HepG2 (cell line): ENCODE measurements around the gene CACHD1. TPM values are rescaled to one million over a fixed set of nuclear protein-coding genes. Genes with fewer than 3 reads are reported as not detected.

Experiments used
- ATAC-seq: fragments of 200-7000 bp; cut with Tn5 transposase; 3 replicates; pipeline ENCODE4 v1.9.1; 2020; ENCODE audit warnings: mild to moderate bottlenecking, moderate library complexity
- BruUV-seq: library from RNA; stranded (reverse); fragments of 400-500 nt; replicated peaks from 2 replicates; lab custom pipeline; 2021; lab: Mats Ljungman, UMichigan
- CTCF ChIA-PET: fragments of 300-600 bp; formaldehyde crosslinking; extraction: SDS; loops from one replicate; lab custom pipeline; 2021; ENCODE audit warnings: low total read pairs, inconsistent platforms, low intra/inter-chr PET ratio; lab: Yijun Ruan, JAX
- POLR2A ChIA-PET: fragments of 350-600 bp; sonication (Branson Sonifier 250); formaldehyde crosslinking; loops from one replicate; lab custom pipeline; 2020; ENCODE audit warnings: antibody characterized with exemption, inconsistent platforms; lab: Yijun Ruan, JAX
- DNase-seq: peaks from one replicate; pipeline ENCODE4 v3.0.0-alpha.2; 2015; ENCODE audit warnings: low spot score
- FAIRE-seq: peaks from 3 replicates; lab custom pipeline; 2011; peaks lifted over from hg19 to GRCh38; lab: Jason Lieb, UNC
- H2AFZ ChIP-seq: one replicate; pipeline ENCODE4 v1.6.1; 2011; ENCODE audit warnings: low read length, inconsistent platforms
- H3K27ac ChIP-seq: fragments of 300-600 bp; 3 replicates; pipeline ENCODE4 v1.8.0; 2011; ENCODE audit warnings: mixed run types, mild to moderate bottlenecking, mixed read lengths, low read length, inconsistent platforms; ENCODE audit not compliant: insufficient read depth; ENCODE audit errors: extremely low read length
- H3K27me3 ChIP-seq, 2 experiments: fragments of 200-600 bp in 1 of 2; 2 replicates in 1 of 2; 3 replicates in 1 of 2; pipeline versions ENCODE4 v1.6.0 to v1.8.0; 2011; ENCODE audit warnings: low read length in 2 of 2, mild to moderate bottlenecking in 2 of 2, moderate library complexity in 2 of 2, inconsistent platforms in 1 of 2; ENCODE audit not compliant: insufficient read depth in 2 of 2, control insufficient read depth in 1 of 2
- H3K36me3 ChIP-seq, 2 experiments: fragments of 200-600 bp in 1 of 2; replicated peaks in 1 of 2; 2 replicates in 1 of 2; 3 replicates in 1 of 2; pipeline versions ENCODE4 v1.5.1 to v1.8.0; 2011; ENCODE audit warnings: low read length in 2 of 2, inconsistent platforms in 1 of 2; ENCODE audit not compliant: insufficient read depth in 2 of 2, control insufficient read depth in 1 of 2
- H3K4me1 ChIP-seq: 2 replicates; pipeline ENCODE4 v1.5.1; 2012; ENCODE audit warnings: low read length, inconsistent platforms; ENCODE audit not compliant: insufficient read depth
- H3K4me2 ChIP-seq: 2 replicates; pipeline ENCODE4 v1.6.0; 2011; ENCODE audit warnings: low read depth, low read length, inconsistent platforms
- H3K4me3 ChIP-seq, 3 experiments: fragments of 200-600 bp in 1 of 3; sonication (generic), shearing (Covaris generic) in 1 of 3; replicated peaks in 1 of 3; 2 replicates each; pipeline ENCODE4 v1.5.1; 2011 to 2016; ENCODE audit warnings: low read length in 3 of 3, inconsistent platforms in 2 of 3, low read depth in 2 of 3, mild to moderate bottlenecking in 2 of 3, control low read depth in 1 of 3, mixed read lengths in 1 of 3; ENCODE audit not compliant: insufficient read depth in 1 of 3
- H3K79me2 ChIP-seq: one replicate; pipeline ENCODE4 v1.6.1; 2011; ENCODE audit warnings: low read length, inconsistent platforms; ENCODE audit not compliant: insufficient read depth
- H3K9ac ChIP-seq: 2 replicates; pipeline ENCODE4 v1.6.0; 2011; ENCODE audit warnings: mild to moderate bottlenecking, low read depth, low read length, inconsistent platforms; ENCODE audit not compliant: insufficient read depth
- H3K9me3 ChIP-seq: 2 replicates; pipeline ENCODE4 v1.5.1; 2012; ENCODE audit warnings: mild to moderate bottlenecking, low read length
- H4K20me1 ChIP-seq: 2 replicates; pipeline ENCODE4 v1.6.0; 2011; ENCODE audit warnings: inconsistent platforms, mild to moderate bottlenecking, low read length, moderate library complexity; ENCODE audit not compliant: insufficient read depth
- ELF4 ChIP-seq: sonication (generic); formaldehyde crosslinking; IDR thresholded peaks from 2 replicates; pipeline ENCODE4 v1.5.0; 2020; ENCODE audit warnings: missing genetic modification reagents, mild to moderate bottlenecking, moderate library complexity, borderline replicate concordance
- FLYWCH1 ChIP-seq: sonication (generic); formaldehyde crosslinking; IDR thresholded peaks from 2 replicates; pipeline ENCODE4 v1.8.1; 2023; ENCODE audit warnings: mild to moderate bottlenecking, missing genetic modification reagents
- HNRNPK ChIP-seq: fragments of 200-400 bp; formaldehyde crosslinking; IDR thresholded peaks from 2 replicates; pipeline ENCODE4 v1.6.1; 2018; ENCODE audit warnings: low read length, low read depth, moderate library complexity, mild to moderate bottlenecking; ENCODE audit not compliant: poor library complexity, severe bottlenecking
- MED1 ChIP-seq: sonication (generic); formaldehyde crosslinking; IDR thresholded peaks from 2 replicates; pipeline ENCODE4 v1.4.0; 2020; ENCODE audit warnings: missing genetic modification reagents
- POLR2G ChIP-seq: fragments of 200-400 bp; formaldehyde crosslinking; IDR thresholded peaks from 2 replicates; pipeline ENCODE4 v1.6.1; 2018; ENCODE audit warnings: mild to moderate bottlenecking, low read depth, low read length, moderate library complexity
- RAD21 ChIP-seq: fragments of 450-650 bp; formaldehyde crosslinking; IDR thresholded peaks from 2 replicates; pipeline ENCODE4 v1.5.0; 2020; ENCODE audit warnings: mild to moderate bottlenecking
- RELA ChIP-seq: sonication (generic); formaldehyde crosslinking; IDR thresholded peaks from 2 replicates; pipeline ENCODE4 v1.4.0; 2020; ENCODE audit warnings: missing genetic modification reagents
- TRIM22 ChIP-seq: fragments of 450-650 bp; IDR thresholded peaks from 2 replicates; pipeline ENCODE4 v1.6.1; 2017
- ZBTB46 ChIP-seq: sonication (generic); formaldehyde crosslinking; IDR thresholded peaks from 2 replicates; pipeline ENCODE4 v1.4.0; 2020; ENCODE audit warnings: mild to moderate bottlenecking, missing genetic modification reagents, borderline replicate concordance
- ZFP91 ChIP-seq: sonication (generic); formaldehyde crosslinking; IDR thresholded peaks from 2 replicates; pipeline ENCODE4 v1.9.0; 2022; ENCODE audit warnings: missing genetic modification reagents, mild to moderate bottlenecking, borderline replicate concordance
- ZGPAT ChIP-seq: IDR thresholded peaks from 2 replicates; pipeline ENCODE4 v1.6.1; 2016; ENCODE audit warnings: mild to moderate bottlenecking
- ZMAT3 ChIP-seq: sonication (generic); formaldehyde crosslinking; conservative IDR thresholded peaks from 2 replicates; pipeline ENCODE4 v1.7.0; 2021; ENCODE audit warnings: missing genetic modification reagents
- ZNF225 ChIP-seq: sonication (generic); formaldehyde crosslinking; IDR thresholded peaks from 2 replicates; pipeline ENCODE4 v1.4.0; 2020; ENCODE audit warnings: mild to moderate bottlenecking, missing genetic modification reagents
- ZNF605 ChIP-seq: sonication (generic); formaldehyde crosslinking; IDR thresholded peaks from 2 replicates; pipeline ENCODE4 v1.8.0; 2022; ENCODE audit warnings: mild to moderate bottlenecking, missing genetic modification reagents
- ZNF704 ChIP-seq: sonication (generic); formaldehyde crosslinking; IDR thresholded peaks from 2 replicates; pipeline ENCODE4 v1.8.1; 2023; ENCODE audit warnings: mild to moderate bottlenecking, inconsistent platforms, moderate library complexity, missing genetic modification reagents, borderline replicate concordance
- ZSCAN30 ChIP-seq: sonication (generic); formaldehyde crosslinking; IDR thresholded peaks from 2 replicates; pipeline ENCODE4 v1.5.0; 2020; ENCODE audit warnings: mild to moderate bottlenecking, missing genetic modification reagents
- WGBS: methylation state at CpG from one replicate; pipeline ENCODE4 v1.1.6; 2017; ENCODE audit warnings: low lambda C conversion rate; 5-methylcytosine and 5-hydroxymethylcytosine counted together
- in situ Hi-C: cut with HindIII; loops from 2 replicates; pipeline ENCODE4 v1.10.0; 2017; ENCODE audit warnings: low pct_unique_long_range_greater_than_20kb; ENCODE audit not compliant: extremely low pct_ligation_motif_present
- intact Hi-C: fragments of 100-400 bp; cut with micrococcal nuclease; formaldehyde crosslinking; loops from one replicate; pipeline ENCODE4 v1.10.0; 2022; ENCODE audit not compliant: unreplicated experiment
- polyA plus RNA-seq, 8 experiments: library from polyadenylated mRNA; depleted of rRNA in 3 of 8; stranded (reverse) in 7 of 8; unstranded in 1 of 8; fragments of >200 nt; fragmentation: Illumina TruSeq in 4 of 8; extraction: Trizol in 4 of 8; gene quantifications; 2 replicates each; pipeline versions ENCODE4 v1.2.1 to v1.2.3, GENCODE V29; 2011 to 2016; ENCODE audit warnings: low read depth in 4 of 8, missing spikeins in 1 of 8, mixed read lengths in 1 of 8; ENCODE audit not compliant: insufficient read depth in 1 of 8
- total RNA-seq, 5 experiments: library from RNA; depleted of rRNA; stranded (reverse); fragments of >200 nt; fragmentation: Illumina TruSeq; extraction: Trizol; gene quantifications; 2 replicates each; pipeline ENCODE4 v1.2.3, GENCODE V29; 2016; ENCODE audit warnings: low read depth in 1 of 5

CACHD1 gene
- total and polyA plus RNA-seq, 2 of the 13 experiments (the other 11 are each of a cell fraction or from before 2014, with no cell fraction given) = 0.11 TPM; not detected in 1

GRCh38 chr1:64474133-64474532 lies 4.2 kb downstream of the CACHD1 start:
- BruUV-seq = no TSS peak
- Histone ChIP-seq H3K4me2 (no peak overlapping the region), H4K20me1 (no peaks in the 10 kb centered on the region), H2AFZ (no peak overlapping the region), H3K9ac (no peak overlapping the region), H3K36me3 (no peaks in the 10 kb centered on the region), H3K4me3 (no peak overlapping the region), H3K4me1 (no peaks in the 10 kb centered on the region), H3K79me2 (no peaks in the 10 kb centered on the region), H3K27me3 (peaks cover 5 to 34% of the 10 kb centered on the region in 2 experiments; a peak in 4 of 5 replicates), H3K9me3 (no peaks in the 10 kb centered on the region), H3K27ac (no peak overlapping the region)
- FAIRE-seq (no peak), ATAC-seq (no peak), DNase-seq (no peak)
- ChIA-PET CTCF (no interaction called here), POLR2A (no interaction called here)
- in situ Hi-C loops = no loop called here
- no peak for TF ChIP-seq RELA (CRISPR knock-in tag)
- no peak for TF ChIP-seq ZNF605 (CRISPR knock-in tag)
- no peak for TF ChIP-seq MED1 (CRISPR knock-in tag)
- TF ChIP-seq ZSCAN30 = no peak
- no peak for TF ChIP-seq ZNF225 (CRISPR knock-in tag)
- no peak for TF ChIP-seq ZFP91 (CRISPR knock-in tag)
- TF ChIP-seq ZNF704 (CRISPR knock-in tag) = no peak
- TF ChIP-seq POLR2G = no peak
- no peak for TF ChIP-seq HNRNPK
- TF ChIP-seq ZGPAT = no peak
- no peak for TF ChIP-seq FLYWCH1 (CRISPR knock-in tag)
- no peak for TF ChIP-seq ZBTB46 (CRISPR knock-in tag)
- no peak for TF ChIP-seq TRIM22
- TF ChIP-seq RAD21 (CRISPR knock-in tag) = no peak
- no peak for TF ChIP-seq ELF4
- no peak for TF ChIP-seq ZMAT3 (CRISPR knock-in tag)
- intact Hi-C loops = no loop called here
- 21% methylated on average over 2 of the region's 2 CpGs for WGBS
